ENCODE data around the gene PIK3R4.

DNA sequence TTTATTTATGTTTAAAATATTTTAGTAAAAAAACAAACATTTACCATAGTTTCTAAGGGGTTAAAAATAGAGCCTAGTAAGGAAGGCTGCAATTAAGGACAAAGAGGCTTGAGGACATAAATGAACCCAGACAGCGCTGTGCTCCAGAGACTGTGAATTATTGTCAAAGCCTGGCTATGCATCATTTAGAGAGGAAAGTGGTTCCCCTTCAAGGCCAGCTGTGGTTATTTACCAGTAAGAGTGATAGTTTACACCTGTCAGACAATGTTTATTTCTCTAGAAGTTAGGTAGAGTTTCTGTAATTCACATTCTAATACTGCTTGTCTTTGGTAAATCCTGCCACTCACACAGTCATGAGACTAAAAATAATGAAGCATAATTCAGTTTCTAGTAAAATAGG, 32.4 kb upstream of the PIK3R4 start:
- TF ChIP-seq POLR2A (IDR thresholded peaks at IDR 0.05) = no peak
- TF ChIP-seq, protein P1, sequence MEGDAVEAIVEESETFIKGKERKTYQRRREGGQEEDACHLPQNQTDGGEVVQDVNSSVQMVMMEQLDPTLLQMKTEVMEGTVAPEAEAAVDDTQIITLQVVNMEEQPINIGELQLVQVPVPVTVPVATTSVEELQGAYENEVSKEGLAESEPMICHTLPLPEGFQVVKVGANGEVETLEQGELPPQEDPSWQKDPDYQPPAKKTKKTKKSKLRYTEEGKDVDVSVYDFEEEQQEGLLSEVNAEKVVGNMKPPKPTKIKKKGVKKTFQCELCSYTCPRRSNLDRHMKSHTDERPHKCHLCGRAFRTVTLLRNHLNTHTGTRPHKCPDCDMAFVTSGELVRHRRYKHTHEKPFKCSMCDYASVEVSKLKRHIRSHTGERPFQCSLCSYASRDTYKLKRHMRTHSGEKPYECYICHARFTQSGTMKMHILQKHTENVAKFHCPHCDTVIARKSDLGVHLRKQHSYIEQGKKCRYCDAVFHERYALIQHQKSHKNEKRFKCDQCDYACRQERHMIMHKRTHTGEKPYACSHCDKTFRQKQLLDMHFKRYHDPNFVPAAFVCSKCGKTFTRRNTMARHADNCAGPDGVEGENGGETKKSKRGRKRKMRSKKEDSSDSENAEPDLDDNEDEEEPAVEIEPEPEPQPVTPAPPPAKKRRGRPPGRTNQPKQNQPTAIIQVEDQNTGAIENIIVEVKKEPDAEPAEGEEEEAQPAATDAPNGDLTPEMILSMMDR (IDR thresholded peaks at IDR 0.05) = no peak
- no peak for TF ChIP-seq EP300 (IDR thresholded peaks at IDR 0.05)
- no peak for TF ChIP-seq POLR2AphosphoS5 (IDR thresholded peaks at IDR 0.05)
